ENCODE data around the gene SLC4A7. TPM values are rescaled to one million over a fixed set of nuclear protein-coding genes. Genes with fewer than 3 reads are reported as not detected.
"Not testable (repeated sequence)": the region's sequence is repeated elsewhere in the genome, so short reads cannot be mapped to it uniquely, and the experiment has no call there.

SLC4A7 gene
- total RNA-seq, 4 donors from 2014 or later = 20.3 to 44.0 (median 31.7) TPM

GRCh38 chr3:27426926-27427325 lies 57.3 kb downstream of the SLC4A7 start:
- no peak for DNase-seq (ENCODE audit: extremely low spot score)
- intact Hi-C loops (cut with DNase I) = no loop called here
- Histone ChIP-seq H3K36me3 (peaks cover 0 to 34% (median 10%) of the 10 kb centered on the region in 4 donors), H3K27me3 (no peaks in the 10 kb centered on the region), H3K4me1 (peaks cover 0 to 13% (median 9%) of the 10 kb centered on the region in 4 donors), H3K9me3 (no peaks in the 10 kb centered on the region), H3K4me3 (no peak overlapping the region), H3K27ac (replicated peaks in 1 of 4) (no peak overlapping the region)
- TF ChIP-seq POLR2A (IDR thresholded peaks at IDR 0.05; ENCODE audit: low read depth) (no peak), POLR2AphosphoS5 (IDR thresholded peaks at IDR 0.05) (no peak), CTCF (IDR thresholded peaks at IDR 0.05) (no peak), EP300 (IDR thresholded peaks at IDR 0.05) (no peak)
- 56% methylated on average over 1 of the region's 1 CpG for WGBS

GRCh38 chr3:27425896-27426565 lies 58.2 kb downstream of the SLC4A7 start:
- WGBS = 93% methylated on average over 8 of the region's 8 CpGs
- peaks cover 4 to 39% (median 13%) of the 10 kb centered on the region in 4 donors for H3K36me3 ChIP-seq
- H3K4me3 ChIP-seq = no peak overlapping the region
- H3K9me3 ChIP-seq = no peaks in the 10 kb centered on the region
- TF ChIP-seq POLR2A (IDR thresholded peaks at IDR 0.05; ENCODE audit: low read depth) (no peak), CTCF (IDR thresholded peaks at IDR 0.05) (no peak), EP300 (IDR thresholded peaks at IDR 0.05) (no peak), POLR2AphosphoS5 (IDR thresholded peaks at IDR 0.05) (no peak)
- no peak for DNase-seq (ENCODE audit: extremely low spot score)
- H3K4me1 ChIP-seq = peaks cover 0 to 6% (median 4%) of the 10 kb centered on the region in 4 donors
- H3K27ac ChIP-seq (replicated peaks in 1 of 4) = no peak overlapping the region
- no peaks in the 10 kb centered on the region for H3K27me3 ChIP-seq
- intact Hi-C loops (cut with DNase I) = no loop called here

- WGBS = 93% methylated on average over 13 of the region's 13 CpGs
- DNase-seq (ENCODE audit: extremely low spot score); H3K4me1 ChIP-seq; H3K27ac ChIP-seq (replicated peaks in 1 of 4); intact Hi-C loops (cut with DNase I); H3K9me3 ChIP-seq; H3K4me3 ChIP-seq; H3K27me3 ChIP-seq: not testable (repeated sequence)
- peaks cover 13 to 46% (median 18%) of the 10 kb centered on the region in 4 donors for H3K36me3 ChIP-seq
Observed at GRCh38 chr3:27424812-27425521, 59.2 kb downstream of the SLC4A7 start.

- H3K9me3 ChIP-seq = no peaks in the 10 kb centered on the region
- H3K4me3 ChIP-seq = no peak overlapping the region
- no peak for DNase-seq (ENCODE audit: extremely low spot score)
- TF ChIP-seq CTCF (IDR thresholded peaks at IDR 0.05) (no peak), EP300 (IDR thresholded peaks at IDR 0.05) (no peak), POLR2AphosphoS5 (IDR thresholded peaks at IDR 0.05) (no peak), POLR2A (IDR thresholded peaks at IDR 0.05; ENCODE audit: low read depth) (no peak)
- intact Hi-C loops (cut with DNase I) = no loop called here
- H3K36me3 ChIP-seq = peaks cover 19 to 48% (median 23%) of the 10 kb centered on the region in 4 donors
- no peaks in the 10 kb centered on the region for H3K4me1 ChIP-seq
- no peak overlapping the region for H3K27ac ChIP-seq (replicated peaks in 1 of 4)
- no peaks in the 10 kb centered on the region for H3K27me3 ChIP-seq
- 82% methylated on average over 5 of the region's 5 CpGs for whole genome bisulfite sequencing
Observed at GRCh38 chr3:27423463-27423862, 60.7 kb downstream of the SLC4A7 start.

- Histone ChIP-seq H3K27me3 (no peaks in the 10 kb centered on the region), H3K27ac (replicated peaks in 1 of 4) (no peak overlapping the region), H3K4me3 (no peak overlapping the region), H3K9me3 (no peaks in the 10 kb centered on the region), H3K4me1 (no peaks in the 10 kb centered on the region), H3K36me3 (peaks cover 27 to 54% (median 28%) of the 10 kb centered on the region in 4 donors)
- 76% methylated on average over 2 of the region's 2 CpGs for WGBS
- intact Hi-C loops (cut with DNase I) = no loop called here
- TF ChIP-seq POLR2AphosphoS5 (IDR thresholded peaks at IDR 0.05) = no peak
- DNase-seq (ENCODE audit: extremely low spot score) = no peak
Observed at GRCh38 chr3:27422617-27423016, 61.6 kb downstream of the SLC4A7 start.
